ENCODE data around the gene CCL18.

DNA sequence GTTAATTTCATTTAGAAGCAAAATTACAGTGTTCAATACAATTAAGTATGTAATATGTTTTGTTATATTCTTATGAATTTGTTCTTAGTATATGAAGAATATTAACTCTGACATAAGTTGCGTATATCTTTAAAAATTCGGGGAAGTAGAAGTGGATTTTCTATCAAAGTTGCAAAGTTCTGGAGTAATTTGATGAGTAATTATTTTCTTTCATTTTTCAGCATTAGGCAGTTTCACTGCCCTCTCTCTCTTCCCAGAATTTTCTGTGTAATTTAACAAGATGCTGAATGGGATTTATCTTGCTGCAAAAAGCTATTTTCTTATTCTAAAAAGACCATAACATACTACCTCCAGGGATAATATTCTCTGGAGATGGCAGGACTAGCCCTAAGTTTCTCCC lies 8.9 kb upstream of the CCL18 start:
- TF ChIP-seq RAD21 (CRISPR knock-in tag; conservative IDR thresholded peaks at IDR 0.05 in 1 of 2, IDR thresholded peaks at IDR 0.05 in 1 of 2), result no peak
- TF ChIP-seq ZNF324 (CRISPR knock-in tag; IDR thresholded peaks at IDR 0.05), result no peak
- no peak for TF ChIP-seq NR2C2 (CRISPR knock-in tag; IDR thresholded peaks at IDR 0.05)
- no peak for TF ChIP-seq NR2C2 (tag; IDR thresholded peaks at IDR 0.05)
- TF ChIP-seq CTBP1 (IDR thresholded peaks at IDR 0.05; ENCODE audit: borderline replicate concordance), result no peak
- TF ChIP-seq, protein P1, sequence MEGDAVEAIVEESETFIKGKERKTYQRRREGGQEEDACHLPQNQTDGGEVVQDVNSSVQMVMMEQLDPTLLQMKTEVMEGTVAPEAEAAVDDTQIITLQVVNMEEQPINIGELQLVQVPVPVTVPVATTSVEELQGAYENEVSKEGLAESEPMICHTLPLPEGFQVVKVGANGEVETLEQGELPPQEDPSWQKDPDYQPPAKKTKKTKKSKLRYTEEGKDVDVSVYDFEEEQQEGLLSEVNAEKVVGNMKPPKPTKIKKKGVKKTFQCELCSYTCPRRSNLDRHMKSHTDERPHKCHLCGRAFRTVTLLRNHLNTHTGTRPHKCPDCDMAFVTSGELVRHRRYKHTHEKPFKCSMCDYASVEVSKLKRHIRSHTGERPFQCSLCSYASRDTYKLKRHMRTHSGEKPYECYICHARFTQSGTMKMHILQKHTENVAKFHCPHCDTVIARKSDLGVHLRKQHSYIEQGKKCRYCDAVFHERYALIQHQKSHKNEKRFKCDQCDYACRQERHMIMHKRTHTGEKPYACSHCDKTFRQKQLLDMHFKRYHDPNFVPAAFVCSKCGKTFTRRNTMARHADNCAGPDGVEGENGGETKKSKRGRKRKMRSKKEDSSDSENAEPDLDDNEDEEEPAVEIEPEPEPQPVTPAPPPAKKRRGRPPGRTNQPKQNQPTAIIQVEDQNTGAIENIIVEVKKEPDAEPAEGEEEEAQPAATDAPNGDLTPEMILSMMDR (IDR thresholded peaks at IDR 0.05 in 2 of 3, conservative IDR thresholded peaks at IDR 0.05 in 1 of 3; ENCODE audit: insufficient read depth in 2 of 3, low read depth in 1 of 3, low read length in 3 of 3), result no peak
- no peak for TF ChIP-seq EP300 (IDR thresholded peaks at IDR 0.05; ENCODE audit: low read length)
